PFSK-1 (cell line): ENCODE measurements around the gene XPR1.

Experiments used
- POLR2AphosphoS5 ChIP-seq: IDR thresholded peaks from 2 replicates; pipeline ENCODE4 v1.6.1; 2012; ENCODE audit warnings: low read depth, mild to moderate bottlenecking, control low read depth, low read length, moderate library complexity
- SIN3A ChIP-seq: IDR thresholded peaks from 2 replicates; pipeline ENCODE4 v1.6.1; 2012; ENCODE audit warnings: mild to moderate bottlenecking, low read length, moderate library complexity, borderline replicate concordance; ENCODE audit not compliant: insufficient read depth

- TF ChIP-seq POLR2AphosphoS5 (no peak), SIN3A (no peak)
These were observed 19.2 kb upstream of the XPR1 start for GRCh38 chr1:180612632-180613031.
